IMR-90 (cell line): Measurements from ENCODE around the gene PODNL1. TPM values are rescaled to one million over a fixed set of nuclear protein-coding genes. Genes with fewer than 3 reads are reported as not detected.
"Not testable (repeated sequence)": the region's sequence is repeated elsewhere in the genome, so short reads cannot be mapped to it uniquely, and the experiment has no call there.

Source experiments
- ATAC-seq: fragments of 200-7000 bp; cut with Tn5 transposase; 2 replicates; pipeline ENCODE4 v1.9.1; 2020; ENCODE audit warnings: low read depth, mild to moderate bottlenecking, moderate library complexity
- BruUV-seq: library from RNA; stranded (reverse); fragments of 400-500 nt; replicated peaks from 2 replicates; lab custom pipeline; 2021; lab: Mats Ljungman, UMichigan
- CTCF ChIA-PET: fragments of 300-600 bp; formaldehyde crosslinking; extraction: SDS; loops from one replicate; lab custom pipeline; 2021; ENCODE audit warnings: antibody characterized with exemption; lab: Yijun Ruan, JAX
- POLR2A ChIA-PET: fragments of 300-600 bp; sonication (Branson Sonifier 250); formaldehyde crosslinking; loops from one replicate; lab custom pipeline; 2022; ENCODE audit warnings: antibody characterized with exemption; ENCODE audit not compliant: unreplicated experiment; lab: Charles Lee
- DNase-seq: peaks from one replicate; pipeline ENCODE4 v3.0.0; 2013
- H2AFZ ChIP-seq: replicated peaks from 2 replicates; pipeline ENCODE3; 2013; ENCODE audit warnings: low read length, mild to moderate bottlenecking; ENCODE audit not compliant: poor library complexity
- H2AK5ac ChIP-seq: 2 replicates; pipeline ENCODE4 v1.6.1; 2013; ENCODE audit warnings: low read depth, low read length, inconsistent platforms
- H2AK9ac ChIP-seq: replicated peaks from 2 replicates; pipeline ENCODE3; 2013; ENCODE audit warnings: mild to moderate bottlenecking, low read depth, low read length, moderate library complexity; ENCODE audit not compliant: poor library complexity
- H2BK120ac ChIP-seq: 2 replicates; pipeline ENCODE4 v1.6.1; 2013; ENCODE audit warnings: low read depth, low read length, inconsistent platforms
- H2BK15ac ChIP-seq: 3 replicates; pipeline ENCODE4 v1.6.1; 2013; ENCODE audit warnings: low read depth, low read length, inconsistent platforms
- H2BK20ac ChIP-seq: 2 replicates; pipeline ENCODE4 v1.6.1; 2013; ENCODE audit warnings: low read depth, mild to moderate bottlenecking, inconsistent platforms, low read length, moderate library complexity
- H2BK5ac ChIP-seq: 2 replicates; pipeline ENCODE4 v1.6.1; 2013; ENCODE audit warnings: mild to moderate bottlenecking, low read depth, low read length, inconsistent platforms; ENCODE audit not compliant: poor library complexity, severe bottlenecking
- H3K14ac ChIP-seq: replicated peaks from 2 replicates; pipeline ENCODE4 v1.6.1; 2013; ENCODE audit warnings: low read depth, low read length, inconsistent platforms
- H3K18ac ChIP-seq: 2 replicates; pipeline ENCODE4 v1.6.1; 2013; ENCODE audit warnings: low read depth, low read length, control low read depth
- H3K23ac ChIP-seq: 2 replicates; pipeline ENCODE4 v1.6.1; 2013; ENCODE audit warnings: low read depth, low read length, inconsistent platforms
- H3K27ac ChIP-seq: 2 replicates; pipeline ENCODE4 v1.5.1; 2013; ENCODE audit warnings: mild to moderate bottlenecking, control low read depth, low read length; ENCODE audit not compliant: insufficient read depth
- H3K27me3 ChIP-seq: 2 replicates; pipeline ENCODE4 v1.6.1; 2013; ENCODE audit warnings: low read length; ENCODE audit not compliant: control insufficient read depth, insufficient read depth
- H3K36me3 ChIP-seq: 2 replicates; pipeline ENCODE4 v1.6.1; 2013; ENCODE audit warnings: low read length, mixed read lengths; ENCODE audit not compliant: control insufficient read depth, insufficient read depth
- H3K4ac ChIP-seq: 2 replicates; pipeline ENCODE4 v1.6.1; 2013; ENCODE audit warnings: low read depth, low read length, inconsistent platforms
- H3K4me1 ChIP-seq: 2 replicates; pipeline ENCODE4 v1.6.1; 2013; ENCODE audit warnings: low read length, mixed read lengths; ENCODE audit not compliant: control insufficient read depth, insufficient read depth
- H3K4me2 ChIP-seq: 2 replicates; pipeline ENCODE4 v1.6.1; 2013; ENCODE audit warnings: low read depth, mild to moderate bottlenecking, control low read depth, low read length, moderate library complexity
- H3K4me3 ChIP-seq: 2 replicates; pipeline ENCODE4 v1.5.1; 2013; ENCODE audit warnings: low read depth, mild to moderate bottlenecking, control low read depth, low read length, moderate library complexity; ENCODE audit not compliant: insufficient read depth
- H3K56ac ChIP-seq: 2 replicates; pipeline ENCODE4 v1.6.1; 2013; ENCODE audit warnings: low read length, inconsistent platforms; ENCODE audit not compliant: insufficient read depth; ENCODE audit errors: extremely low read depth
- H3K79me1 ChIP-seq, 2 experiments: 2 replicates each; pipeline ENCODE4 v1.6.1; 2013; ENCODE audit warnings: low read length in 2 of 2, inconsistent platforms in 1 of 2, low read depth in 1 of 2
- H3K9ac ChIP-seq: 2 replicates; pipeline ENCODE4 v1.6.1; 2013; ENCODE audit warnings: low read depth, low read length, control low read depth
- H3K9me1 ChIP-seq: 2 replicates; pipeline ENCODE4 v1.6.1; 2013; ENCODE audit warnings: low read length, inconsistent platforms; ENCODE audit not compliant: insufficient read depth
- H3K9me3 ChIP-seq: 2 replicates; pipeline ENCODE4 v1.6.1; 2013; ENCODE audit warnings: low read length; ENCODE audit not compliant: control insufficient read depth, insufficient read depth
- H4K20me1 ChIP-seq: 2 replicates; pipeline ENCODE4 v1.6.1; 2013; ENCODE audit warnings: low read length, inconsistent platforms; ENCODE audit not compliant: insufficient read depth
- H4K5ac ChIP-seq: 2 replicates; pipeline ENCODE4 v1.6.1; 2013; ENCODE audit warnings: mild to moderate bottlenecking, low read depth, low read length, control low read depth
- H4K8ac ChIP-seq, 2 experiments: 2 replicates each; pipeline ENCODE4 v1.6.1; 2013; ENCODE audit warnings: low read depth in 2 of 2, low read length in 2 of 2, control low read depth in 1 of 2, inconsistent platforms in 1 of 2
- H4K91ac ChIP-seq: 2 replicates; pipeline ENCODE4 v1.6.1; 2013; ENCODE audit warnings: low read depth, low read length, inconsistent platforms; ENCODE audit not compliant: insufficient read depth
- WGBS, 2 experiments: methylation state at CpG; one replicate each; pipeline versions ENCODE4 v1.1.5 to v1.1.7; 2013; ENCODE audit warnings: missing lambda C conversion rate in 2 of 2; ENCODE audit not compliant: insufficient read length in 1 of 2; ENCODE audit errors: extremely low coverage in 2 of 2; 5-methylcytosine and 5-hydroxymethylcytosine counted together
- dilution Hi-C: fragments of 300-500 bp; cut with HindIII; formaldehyde crosslinking; loops from one replicate; pipeline ENCODE4 v1.14.3; 2018; ENCODE audit warnings: low sequenced_read_pairs; ENCODE audit not compliant: unreplicated experiment
- in situ Hi-C: fragments of 300-500 bp; cut with MboI; formaldehyde crosslinking; loops from 3 replicates; pipeline ENCODE4 v1.14.3; 2019; ENCODE audit warnings: low sequenced_read_pairs, inconsistent platforms, mixed read lengths
- intact Hi-C: fragments of 100-400 bp; cut with micrococcal nuclease; formaldehyde crosslinking; loops from 2 replicates; pipeline ENCODE4 v1.10.0; 2022
- polyA plus RNA-seq, 3 experiments: library from polyadenylated mRNA; depleted of rRNA; stranded (reverse); fragments of >200 nt; gene quantifications; 2 replicates each; pipeline ENCODE4 v1.2.3, GENCODE V29; 2012; ENCODE audit warnings: low replicate concordance in 1 of 3
- total RNA-seq: library from RNA; depleted of rRNA; stranded (reverse); fragments of >200 nt; gene quantifications from 2 replicates; pipeline ENCODE4 v1.2.3, GENCODE V29; 2012

The PODNL1 gene
- total and polyA plus RNA-seq, 2 of the 4 experiments (the other 2 are of a cell fraction) = under 0.01 to 2.4 TPM

- dilution Hi-C loops, H2BK5ac ChIP-seq, H2BK15ac ChIP-seq, H4K91ac ChIP-seq, H3K18ac ChIP-seq, H3K4me2 ChIP-seq, H3K14ac ChIP-seq, H2AK5ac ChIP-seq, intact Hi-C loops, H2BK120ac ChIP-seq, H3K9me3 ChIP-seq, H3K4ac ChIP-seq, H3K27me3 ChIP-seq, H3K4me3 ChIP-seq, H3K4me1 ChIP-seq, H2BK20ac ChIP-seq, H2AFZ ChIP-seq, H3K79me1 ChIP-seq, in situ Hi-C loops, DNase-seq, H2AK9ac ChIP-seq, BruUV-seq, POLR2A ChIA-PET, ATAC-seq, H3K9me1 ChIP-seq, H4K20me1 ChIP-seq, H3K23ac ChIP-seq, H4K8ac ChIP-seq, H3K9ac ChIP-seq, H3K56ac ChIP-seq, H4K5ac ChIP-seq, H3K27ac ChIP-seq: not testable (repeated sequence)
- WGBS, 2 experiments = 97% methylated on average over 7 of the region's 15 CpGs; no CpG with 5 or more reads in 1 of the 2 experiments
- H3K36me3 ChIP-seq = peaks cover 29% of the 10 kb centered on the region; the same call in 1 of the 2 replicates
- CTCF ChIA-PET = interaction anchor here (0.6 kb wide), 1 partner anchor 88 kb away, joined by 3 read pairs; no protein-coding TSS in a partner anchor
These were observed 33.7 kb upstream of the PODNL1 start for GRCh38 chr19:13971868-13972267.
